HG03064 (cell line): Measurements from ENCODE around the gene GALR2.
"Not testable (repeated sequence)": the region's sequence is repeated elsewhere in the genome, so short reads cannot be mapped to it uniquely, and the experiment has no call there.

Experiments used
- ATAC-seq: cut with Tn5 transposase; IDR thresholded peaks from one replicate; pipeline ENCODE4 v1.9.1; 2021; ENCODE audit warnings: low read depth; ENCODE audit not compliant: unreplicated experiment

GALR2 gene

GRCh38 chr17:76049836-76050537 is 24.6 kb upstream of the GALR2 start:
- no peak for ATAC-seq

DNA sequence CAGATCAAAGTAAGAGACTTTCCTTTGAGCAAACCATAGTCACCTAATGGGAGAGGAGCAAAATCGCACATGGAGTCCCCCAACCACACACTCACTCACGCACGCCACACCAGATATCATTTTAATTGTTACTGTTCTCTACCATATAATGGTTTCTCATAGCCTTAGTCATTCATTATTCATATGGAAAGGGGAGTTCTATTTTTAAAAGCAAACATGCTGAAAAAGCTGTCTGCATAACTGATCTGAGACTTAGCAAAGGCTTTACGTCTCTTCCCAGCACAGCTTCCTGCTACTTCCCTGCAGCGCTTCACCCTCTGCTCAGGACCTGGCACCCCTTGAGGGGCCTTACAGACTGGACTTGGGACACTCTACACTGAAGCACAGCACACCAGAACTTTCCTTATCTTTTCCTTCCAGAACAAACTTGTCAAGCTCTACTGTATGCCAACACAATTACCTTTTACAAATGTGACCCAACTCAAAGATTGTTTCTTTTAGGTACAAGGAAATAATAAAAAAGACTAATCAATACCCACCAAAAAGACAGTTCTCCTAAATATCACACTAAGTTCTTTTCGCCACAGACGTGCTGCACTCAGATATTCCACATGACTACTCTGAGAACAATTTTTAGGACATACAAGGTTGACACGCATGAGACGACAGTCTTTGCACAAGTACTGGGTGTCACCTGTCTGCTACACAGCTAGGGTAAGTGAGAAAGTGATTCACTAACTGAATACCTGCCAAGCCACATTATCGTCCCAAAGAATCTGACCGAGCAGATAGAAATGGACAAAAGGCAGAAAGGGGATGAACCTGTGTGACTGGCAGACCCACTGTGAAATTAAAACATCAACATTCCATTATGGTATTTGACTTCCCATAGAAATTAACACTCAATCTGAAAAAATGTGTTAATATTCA is 23.8 kb upstream of the GALR2 start:
- ATAC-seq = no peak

GRCh38 chr17:76051561-76051960 is 23.0 kb upstream of the GALR2 start:
- ATAC-seq = no peak

DNA sequence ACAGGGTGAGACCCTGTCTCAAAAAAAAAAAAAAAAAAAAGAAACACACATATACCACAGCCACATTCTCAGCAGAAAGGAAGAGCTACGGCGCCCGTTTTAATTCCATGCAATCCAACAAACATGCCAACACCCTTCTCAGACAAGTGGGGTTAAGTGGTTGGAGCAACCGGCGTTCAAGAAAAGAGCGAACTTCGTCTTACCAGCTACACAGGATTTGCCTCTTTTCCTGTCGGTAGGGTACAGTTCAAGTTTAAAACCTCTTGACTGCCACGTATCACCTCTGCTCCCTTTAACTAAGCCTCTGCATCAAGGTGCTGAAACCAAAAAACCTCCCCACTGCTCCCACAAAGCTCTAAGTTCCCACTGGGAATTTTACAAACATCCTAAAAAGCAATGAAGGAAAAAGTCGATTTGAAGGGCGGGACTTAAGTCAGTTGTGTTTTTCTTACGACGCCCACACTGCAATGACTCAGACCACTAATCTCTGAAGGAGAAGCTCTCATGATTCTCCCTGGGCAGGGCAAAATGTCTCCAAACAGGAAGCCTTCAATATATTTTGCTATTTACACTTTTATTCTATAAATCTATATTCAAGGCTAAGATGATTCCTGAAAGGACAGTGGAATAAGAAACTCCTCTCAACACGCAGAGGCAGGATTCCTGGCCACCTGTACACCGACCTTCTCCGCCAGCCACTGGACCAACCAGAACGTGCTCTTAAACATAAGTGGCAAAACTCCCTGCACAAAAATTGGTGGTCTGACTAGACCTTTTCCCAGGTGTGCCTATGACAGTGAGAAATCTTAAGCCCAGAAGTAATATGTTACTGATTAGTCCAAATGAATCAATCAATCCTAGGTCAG is 21.1 kb upstream of the GALR2 start:
- ATAC-seq = no peak

- ATAC-seq = no peak
These were observed 20.5 kb upstream of the GALR2 start for GRCh38 chr17:76054112-76054476.

DNA sequence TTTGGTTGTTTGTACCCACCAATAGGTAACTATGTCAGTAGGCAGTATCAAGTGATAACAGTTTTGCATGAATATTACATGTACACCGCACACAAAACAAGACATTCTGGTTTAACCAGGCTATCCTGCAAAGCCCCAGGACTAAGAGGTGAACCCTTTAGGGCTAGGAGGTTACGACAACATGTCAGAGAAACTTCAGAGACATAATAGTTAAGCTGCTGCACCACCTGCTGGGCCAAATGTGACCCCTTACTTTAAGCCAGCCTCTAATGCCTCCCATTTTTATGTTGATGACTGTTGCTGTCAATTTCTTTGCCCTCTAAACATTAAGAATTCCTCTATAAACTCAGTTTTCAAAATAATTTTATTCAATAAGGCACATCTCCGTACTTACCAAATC is 17.7 kb upstream of the GALR2 start:
- ATAC-seq = no peak

- ATAC-seq = not testable (repeated sequence)
These were observed 16.3 kb upstream of the GALR2 start for GRCh38 chr17:76058264-76058663.

DNA sequence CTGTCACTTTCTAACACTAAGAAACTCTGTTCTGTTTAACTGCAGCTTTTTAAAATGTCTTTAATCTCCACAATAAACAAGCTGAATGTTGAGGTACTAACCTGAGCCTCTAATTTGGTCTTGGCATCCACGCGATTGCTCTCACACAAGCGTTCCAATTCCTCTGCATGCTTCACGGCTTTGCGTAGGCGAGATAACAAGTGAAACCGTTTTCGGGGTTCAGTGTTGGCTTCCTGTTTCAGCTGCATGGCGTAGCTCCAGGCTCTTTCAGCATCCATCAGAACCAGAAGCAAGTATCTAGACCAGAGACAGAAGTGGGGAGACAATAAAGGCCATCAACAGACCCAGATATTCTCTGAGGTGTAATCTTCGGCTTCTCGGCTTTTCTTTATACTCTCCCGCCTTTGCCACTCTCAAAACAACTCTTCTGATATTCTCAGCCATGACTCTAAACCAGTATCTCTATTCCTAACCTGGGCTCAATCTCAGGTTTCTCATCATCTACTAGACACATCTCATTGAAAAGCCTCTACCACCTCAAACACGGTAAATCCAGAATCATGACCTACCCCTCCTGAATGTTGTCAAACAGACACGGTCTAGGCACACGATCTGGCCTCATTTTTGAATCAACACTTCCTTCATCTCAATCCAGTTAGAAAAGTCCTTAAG is 10.6 kb upstream of the GALR2 start:
- ATAC-seq = no peak

DNA sequence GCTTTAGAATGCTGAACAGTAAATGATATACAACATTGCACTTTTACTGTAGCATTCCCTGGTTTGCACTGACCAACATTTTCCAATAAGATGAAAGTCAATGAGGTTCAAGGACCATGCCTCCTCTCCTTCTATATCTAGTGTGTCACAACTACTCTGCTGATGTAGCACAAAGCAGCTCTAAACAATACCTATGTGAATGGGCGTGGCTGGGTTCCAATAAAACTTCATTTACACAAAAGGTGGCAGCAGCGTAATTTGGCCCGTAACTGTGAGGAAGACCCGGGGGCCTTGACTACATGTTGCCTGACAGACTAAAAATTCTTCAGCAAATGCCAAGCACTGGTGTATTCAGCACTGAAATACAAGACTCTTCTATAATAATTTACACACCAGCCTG is 8.8 kb upstream of the GALR2 start:
- ATAC-seq = no peak

GRCh38 chr17:76071531-76072147 is 2.9 kb upstream of the GALR2 start:
- ATAC-seq = no peak

GRCh38 chr17:76072148-76072858 is 2.3 kb upstream of the GALR2 start, which contains the start of gene SRP68:
Gene SRP68 (minus strand): TSS chr17:76072517. CDS start chr17:76072491, 26 bp downstream.
- ATAC-seq = peak; percentile 69

GRCh38 chr17:76075364-76076145 is 974 bp downstream of the GALR2 start:
- ATAC-seq = no peak

- ATAC-seq = no peak
These were observed 1.7 kb downstream of the GALR2 start for GRCh38 chr17:76076146-76076764.

GRCh38 chr17:76076765-76077583 is 2.4 kb downstream of the GALR2 start:
- no peak for ATAC-seq

DNA sequence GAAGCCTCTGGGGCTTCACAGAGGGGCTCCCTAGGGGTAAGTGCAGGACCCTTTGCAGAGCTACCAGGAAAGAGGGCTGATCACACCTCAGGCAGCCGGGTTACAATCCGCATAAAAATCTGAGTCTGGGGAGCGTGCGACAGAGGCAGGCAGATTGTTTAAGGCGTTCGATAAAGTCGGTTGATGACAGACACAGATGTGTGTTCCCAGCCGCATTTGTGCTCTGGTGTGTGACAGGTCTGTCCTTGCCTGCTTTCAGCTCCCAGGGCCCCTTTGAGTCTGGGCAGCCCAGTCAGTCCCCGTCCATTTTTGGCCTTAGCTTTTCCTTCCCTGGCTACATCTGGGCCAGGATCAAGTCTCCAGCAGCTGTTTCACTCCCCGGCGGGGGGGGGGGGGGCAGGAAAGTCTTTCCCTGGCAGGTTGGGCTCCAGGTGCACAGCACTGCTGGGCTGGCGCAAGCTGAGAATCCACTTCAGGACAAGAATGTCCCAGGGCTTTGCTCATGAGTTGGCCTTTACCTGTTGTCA is 3.1 kb downstream of the GALR2 start:
- no peak for ATAC-seq

GRCh38 chr17:76078370-76078769 is 3.8 kb downstream of the GALR2 start:
- not testable (repeated sequence) for ATAC-seq
